Measurements from ENCODE around the gene MEIKIN. TPM values are rescaled to one million over a fixed set of nuclear protein-coding genes. Genes with fewer than 3 reads are reported as not detected.

The MEIKIN gene
- total RNA-seq, 4 donors from 2014 or later = not detected

DNA sequence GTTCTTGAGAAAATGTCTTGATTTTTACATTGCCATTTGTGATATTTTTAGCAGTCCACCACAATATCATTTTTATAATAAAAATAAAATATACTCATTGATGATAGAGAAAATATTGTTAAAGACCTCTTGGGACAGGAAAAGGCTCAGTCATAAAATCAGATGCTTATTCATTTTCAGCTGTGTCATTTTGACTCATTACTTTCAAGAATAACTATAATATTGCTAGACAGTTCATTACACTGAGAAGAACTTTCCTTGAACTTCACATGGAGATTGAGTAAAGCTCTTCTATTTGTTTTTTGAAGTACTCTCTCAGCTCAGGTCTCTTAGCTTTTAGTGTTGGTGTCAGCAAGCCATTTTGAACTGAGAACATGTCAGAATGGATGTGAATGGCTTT is 8.5 kb upstream of the MEIKIN start:
- TF ChIP-seq CTCF (IDR thresholded peaks at IDR 0.05) = no peak
- no peak for TF ChIP-seq POLR2A (IDR thresholded peaks at IDR 0.05)
- H3K9me3 ChIP-seq = no peaks in the 10 kb centered on the region
- no peak for DNase-seq
- H3K4me1 ChIP-seq = no peaks in the 10 kb centered on the region
- no peak overlapping the region for H3K4me3 ChIP-seq
- no peaks in the 10 kb centered on the region for H3K36me3 ChIP-seq
- no peaks in the 10 kb centered on the region for H3K27me3 ChIP-seq
- no peak overlapping the region for H3K27ac ChIP-seq

GRCh38 chr5:131952301-131952857 is 6.9 kb upstream of the MEIKIN start:
- H3K27me3 ChIP-seq = no peaks in the 10 kb centered on the region
- no peaks in the 10 kb centered on the region for H3K36me3 ChIP-seq
- H3K9me3 ChIP-seq = no peaks in the 10 kb centered on the region
- H3K4me1 ChIP-seq = no peaks in the 10 kb centered on the region
- TF ChIP-seq POLR2A (IDR thresholded peaks at IDR 0.05) = no peak
- no peak for TF ChIP-seq CTCF (IDR thresholded peaks at IDR 0.05)
- no peak overlapping the region for H3K4me3 ChIP-seq
- no peak for DNase-seq
- no peak overlapping the region for H3K27ac ChIP-seq

GRCh38 chr5:131950706-131951105 is 5.2 kb upstream of the MEIKIN start:
- no peak overlapping the region for H3K27ac ChIP-seq
- no peaks in the 10 kb centered on the region for H3K36me3 ChIP-seq
- TF ChIP-seq CTCF (IDR thresholded peaks at IDR 0.05) (no peak), POLR2A (IDR thresholded peaks at IDR 0.05) (no peak)
- no peak overlapping the region for H3K4me3 ChIP-seq
- no peak for DNase-seq
- no peaks in the 10 kb centered on the region for H3K4me1 ChIP-seq
- no peaks in the 10 kb centered on the region for H3K27me3 ChIP-seq
- H3K9me3 ChIP-seq = no peaks in the 10 kb centered on the region

- Histone ChIP-seq H3K27me3 (no peaks in the 10 kb centered on the region), H3K9me3 (no peaks in the 10 kb centered on the region)
- TF ChIP-seq POLR2A (IDR thresholded peaks at IDR 0.05) (no peak), CTCF (IDR thresholded peaks at IDR 0.05) (no peak)
Observed at GRCh38 chr5:131947445-131947844, 2.0 kb upstream of the MEIKIN start.

GRCh38 chr5:131944702-131945550 is 537 bp downstream of the MEIKIN start:
- no peak for DNase-seq
- no peaks in the 10 kb centered on the region for H3K4me1 ChIP-seq
- H3K4me3 ChIP-seq = no peak overlapping the region
- no peaks in the 10 kb centered on the region for H3K36me3 ChIP-seq
- TF ChIP-seq CTCF (IDR thresholded peaks at IDR 0.05) (no peak), POLR2A (IDR thresholded peaks at IDR 0.05) (no peak)
- H3K27me3 ChIP-seq = no peaks in the 10 kb centered on the region
- no peak overlapping the region for H3K27ac ChIP-seq
- H3K9me3 ChIP-seq = no peaks in the 10 kb centered on the region

More at GRCh38 chr5:131947445-131947844, 2.0 kb upstream of the MEIKIN start:
- Histone ChIP-seq H3K36me3 (no peaks in the 10 kb centered on the region), H3K4me1 (no peaks in the 10 kb centered on the region), H3K27ac (no peak overlapping the region), H3K4me3 (no peak overlapping the region)
- no peak for DNase-seq

Measured in Peyer's patch (tissue), 4 donors.